Esophagus squamous epithelium (tissue), 5 donors: ENCODE measurements around the gene SETBP1. TPM values are rescaled to one million over a fixed set of nuclear protein-coding genes. Genes with fewer than 3 reads are reported as not detected.
A peak's percentile ranks its signal among the peaks of the same experiment; 100 is the strongest.

Experiments
- DNase-seq: peaks from one replicate; lab custom pipeline; 2025; lab: John Stamatoyannopoulos, UW
- H3K27ac ChIP-seq, 4 donors: fragments of 200-600 bp; sonication (generic); one replicate each; pipeline ENCODE4 v1.5.1; 2016 to 2019; ENCODE audit warnings: mild to moderate bottlenecking in 1 of 4
- H3K27me3 ChIP-seq, 4 donors: fragments of 200-600 bp; sonication (generic); 1 replicate in 3 of 4; 2 replicates in 1 of 4; pipeline versions ENCODE4 v1.5.1 to v1.6.0; 2017 to 2021; ENCODE audit warnings: antibody characterized with exemption in 1 of 4
- H3K36me3 ChIP-seq, 3 donors: fragments of 200-600 bp; sonication (generic); one replicate each; pipeline ENCODE4 v1.5.1; 2016 to 2019
- H3K4me1 ChIP-seq, 3 donors: fragments of 200-600 bp; sonication (generic); one replicate each; pipeline ENCODE4 v1.5.1; 2017 to 2019
- H3K4me3 ChIP-seq, 4 donors: fragments of 200-600 bp; sonication (generic); 1 replicate in 3 of 4; 2 replicates in 1 of 4; pipeline ENCODE4 v1.5.1; 2016 to 2019; ENCODE audit warnings: mild to moderate bottlenecking in 2 of 4, moderate library complexity in 1 of 4
- H3K9me3 ChIP-seq, 3 donors: fragments of 200-600 bp; sonication (generic); one replicate each; pipeline ENCODE4 v1.5.1; 2016 to 2019
- POLR2A ChIP-seq, 4 donors: fragments of 450-650 bp; IDR thresholded peaks; one replicate each; pipeline ENCODE4 v1.6.1; 2017; ENCODE audit warnings: antibody characterized with exemption in 4 of 4, mild to moderate bottlenecking in 4 of 4, moderate library complexity in 3 of 4
- WGBS, 2 donors: methylation state at CpG; one replicate each; pipeline ENCODE4 v1.1.5; 2018; 5-methylcytosine and 5-hydroxymethylcytosine counted together
- intact Hi-C: fragments of 100-400 bp; cut with DNase I; formaldehyde crosslinking; loops from one replicate; pipeline ENCODE4 v1.15.0; 2022
- total RNA-seq, 4 donors: library from RNA; depleted of rRNA; stranded (reverse); fragments of >200 nt; gene quantifications; one replicate each; pipeline ENCODE4 v1.1.0, GENCODE V29; 2016
- TF ChIP-seq, protein P1 (sequence below), 6 experiments: fragments of 450-650 bp in 4 of 6; fragments of 200-600 bp in 2 of 6; sonication (generic) in 2 of 6; IDR thresholded peaks; one replicate each; pipeline ENCODE4 v1.5.1; 2016 to 2019; ENCODE audit warnings: antibody characterized with exemption in 6 of 6, mild to moderate bottlenecking in 4 of 6, moderate library complexity in 4 of 6
- donor health status: DM: yes; HTN: yes; CAD: no.

SETBP1 gene
- total RNA-seq, 4 donors from 2014 or later = 2.6 to 18.5 (median 6.4) TPM

DNA sequence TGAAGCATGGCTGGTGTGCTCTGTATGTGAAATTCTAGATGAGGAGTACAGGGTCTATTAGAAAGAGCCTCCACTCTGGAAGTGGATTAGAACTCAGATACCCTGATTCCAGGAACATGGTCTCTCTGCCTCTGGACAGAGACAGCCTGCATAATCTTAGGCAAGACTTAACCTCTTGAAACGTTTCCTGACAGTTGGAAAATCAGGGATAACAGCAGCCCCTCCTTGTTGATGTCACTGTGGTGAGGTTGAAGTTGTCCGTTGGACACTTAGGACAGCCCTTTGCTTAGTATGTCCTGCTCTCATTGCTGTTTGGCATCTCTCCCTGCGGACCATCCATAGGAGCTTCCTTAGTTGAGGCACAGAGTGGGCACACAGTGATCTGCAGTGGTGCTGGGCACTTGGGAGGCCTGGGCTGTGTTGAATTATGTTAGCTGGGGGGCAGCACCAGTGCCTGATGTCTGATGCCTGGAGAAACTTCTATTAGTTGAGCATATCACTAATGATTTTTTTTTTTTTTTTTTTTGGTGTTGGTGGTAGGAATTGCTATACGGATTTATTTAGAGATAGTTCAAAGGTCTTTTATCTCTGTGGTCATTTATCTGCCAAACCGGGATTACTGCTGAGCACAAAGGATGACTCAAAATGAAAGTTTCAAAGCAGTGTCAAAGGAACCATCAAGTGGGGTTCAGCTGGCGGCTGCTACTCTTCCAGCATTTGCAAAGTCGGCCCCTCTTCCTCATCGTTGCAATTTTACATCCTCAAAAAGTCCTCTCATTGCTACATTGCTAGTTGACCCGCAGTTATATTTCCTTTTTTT lies 28.8 kb downstream of the SETBP1 start:
- no peak for TF ChIP-seq POLR2A (IDR thresholded peaks at IDR 0.05)
- TF ChIP-seq, protein P1, sequence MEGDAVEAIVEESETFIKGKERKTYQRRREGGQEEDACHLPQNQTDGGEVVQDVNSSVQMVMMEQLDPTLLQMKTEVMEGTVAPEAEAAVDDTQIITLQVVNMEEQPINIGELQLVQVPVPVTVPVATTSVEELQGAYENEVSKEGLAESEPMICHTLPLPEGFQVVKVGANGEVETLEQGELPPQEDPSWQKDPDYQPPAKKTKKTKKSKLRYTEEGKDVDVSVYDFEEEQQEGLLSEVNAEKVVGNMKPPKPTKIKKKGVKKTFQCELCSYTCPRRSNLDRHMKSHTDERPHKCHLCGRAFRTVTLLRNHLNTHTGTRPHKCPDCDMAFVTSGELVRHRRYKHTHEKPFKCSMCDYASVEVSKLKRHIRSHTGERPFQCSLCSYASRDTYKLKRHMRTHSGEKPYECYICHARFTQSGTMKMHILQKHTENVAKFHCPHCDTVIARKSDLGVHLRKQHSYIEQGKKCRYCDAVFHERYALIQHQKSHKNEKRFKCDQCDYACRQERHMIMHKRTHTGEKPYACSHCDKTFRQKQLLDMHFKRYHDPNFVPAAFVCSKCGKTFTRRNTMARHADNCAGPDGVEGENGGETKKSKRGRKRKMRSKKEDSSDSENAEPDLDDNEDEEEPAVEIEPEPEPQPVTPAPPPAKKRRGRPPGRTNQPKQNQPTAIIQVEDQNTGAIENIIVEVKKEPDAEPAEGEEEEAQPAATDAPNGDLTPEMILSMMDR (IDR thresholded peaks at IDR 0.05) = no peak
- no peaks in the 10 kb centered on the region for H3K9me3 ChIP-seq
- H3K27ac ChIP-seq = peak overlapping the region; percentile 5 to 87 (median 74)
- H3K4me1 ChIP-seq = peaks cover 0 to 37% (median 19%) of the 10 kb centered on the region in 3 donors
- WGBS, 2 donors = 46 to 55% methylated on average over 7 to 8 of the region's 9 CpGs
- H3K27me3 ChIP-seq = no peaks in the 10 kb centered on the region
- H3K36me3 ChIP-seq = no peaks in the 10 kb centered on the region
- no peak for DNase-seq
- H3K4me3 ChIP-seq = no peak overlapping the region
- intact Hi-C loops = no loop called here

DNA sequence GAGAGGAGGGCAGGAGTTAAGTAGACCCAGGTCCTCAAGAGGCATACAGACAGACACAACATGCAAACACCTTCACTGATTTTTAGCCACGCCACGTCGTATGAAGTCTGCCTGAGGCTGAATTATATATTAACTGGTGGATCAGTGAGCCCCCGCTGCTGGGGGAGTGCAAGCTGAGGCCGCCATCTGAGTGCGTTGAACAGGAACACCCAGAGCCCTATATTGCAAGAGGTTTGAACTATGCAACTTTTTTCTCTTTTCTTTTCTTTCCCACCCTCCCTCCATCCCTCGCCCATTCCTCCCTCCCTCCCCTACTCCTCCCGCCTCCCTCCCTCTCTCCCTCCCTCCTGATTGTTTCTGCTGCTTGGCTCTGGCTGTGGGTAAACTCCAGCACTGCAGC lies 30.2 kb downstream of the SETBP1 start:
- WGBS, 2 donors = 91 to 97% methylated on average over 8 of the region's 8 CpGs
- intact Hi-C loops = no loop called here
- H3K4me1 ChIP-seq = peaks cover 0 to 45% (median 27%) of the 10 kb centered on the region in 3 donors
- no peaks in the 10 kb centered on the region for H3K27me3 ChIP-seq
- no peak for TF ChIP-seq POLR2A (IDR thresholded peaks at IDR 0.05)
- TF ChIP-seq, protein P1 (IDR thresholded peaks at IDR 0.05) = no peak
- H3K27ac ChIP-seq = peak overlapping the region in 2 of 4 donors; percentile 27 to 75
- no peak for DNase-seq
- no peaks in the 10 kb centered on the region for H3K36me3 ChIP-seq
- no peak overlapping the region for H3K4me3 ChIP-seq
- no peaks in the 10 kb centered on the region for H3K9me3 ChIP-seq

DNA sequence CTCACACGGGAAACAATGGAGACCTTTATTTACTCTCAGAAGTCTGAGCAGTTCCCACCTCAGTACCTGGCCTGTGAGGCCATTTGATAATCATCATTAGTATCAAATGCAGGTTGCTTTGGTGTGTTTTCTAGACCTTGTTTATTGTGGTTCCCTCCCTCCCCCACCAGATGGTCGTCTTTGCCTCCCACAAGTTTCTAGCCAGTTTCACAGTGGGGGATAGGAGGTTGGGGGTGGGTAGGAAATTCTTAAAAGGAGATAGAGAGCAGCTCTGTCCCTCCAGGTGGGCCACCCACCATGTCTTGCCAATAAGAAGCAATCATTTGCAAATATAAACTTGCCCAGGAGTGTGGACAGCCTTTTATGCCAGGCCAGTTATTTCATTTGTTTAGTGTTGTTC lies 31.3 kb downstream of the SETBP1 start:
- Histone ChIP-seq H3K27ac (peak overlapping the region in 1 of 4 donors; percentile 4), H3K4me1 (peaks cover 0 to 56% (median 38%) of the 10 kb centered on the region in 3 donors), H3K27me3 (no peaks in the 10 kb centered on the region), H3K4me3 (no peak overlapping the region), H3K9me3 (no peaks in the 10 kb centered on the region), H3K36me3 (no peaks in the 10 kb centered on the region)
- WGBS, 2 donors = 69 to 83% methylated on average over 2 of the region's 2 CpGs
- TF ChIP-seq, protein P1 (IDR thresholded peaks at IDR 0.05) = no peak
- no peak for TF ChIP-seq POLR2A (IDR thresholded peaks at IDR 0.05)
- intact Hi-C loops = no loop called here
- no peak for DNase-seq

DNA sequence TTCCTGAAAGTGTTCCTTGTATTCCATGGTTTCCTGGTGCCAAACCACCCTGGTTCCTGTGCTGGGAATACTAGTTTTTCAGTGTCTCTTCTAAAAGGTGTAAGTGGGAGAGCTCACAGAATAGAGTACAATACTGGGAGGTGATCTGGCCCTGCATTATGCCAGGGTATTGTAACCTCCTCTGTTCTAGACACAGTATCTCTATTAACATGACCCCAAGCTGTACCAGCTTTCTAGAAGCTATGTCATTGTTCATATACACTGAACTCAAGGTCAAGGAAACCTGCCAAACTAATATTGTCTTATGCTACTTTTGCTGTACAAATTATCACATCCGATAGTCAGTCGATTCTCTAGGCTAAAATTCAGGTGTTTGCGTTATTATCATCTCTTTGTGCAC lies 32.7 kb downstream of the SETBP1 start:
- H3K4me1 ChIP-seq = peaks cover 0 to 60% (median 31%) of the 10 kb centered on the region in 3 donors
- H3K4me3 ChIP-seq = no peak overlapping the region
- no peaks in the 10 kb centered on the region for H3K36me3 ChIP-seq
- intact Hi-C loops = no loop called here
- H3K27me3 ChIP-seq = no peaks in the 10 kb centered on the region
- no peaks in the 10 kb centered on the region for H3K9me3 ChIP-seq
- TF ChIP-seq POLR2A (IDR thresholded peaks at IDR 0.05) = no peak
- TF ChIP-seq, protein P1 (IDR thresholded peaks at IDR 0.05) = no peak
- 98 to 100% methylated on average over 3 of the region's 3 CpGs for WGBS, 2 donors
- H3K27ac ChIP-seq = no peak overlapping the region
- DNase-seq = no peak

DNA sequence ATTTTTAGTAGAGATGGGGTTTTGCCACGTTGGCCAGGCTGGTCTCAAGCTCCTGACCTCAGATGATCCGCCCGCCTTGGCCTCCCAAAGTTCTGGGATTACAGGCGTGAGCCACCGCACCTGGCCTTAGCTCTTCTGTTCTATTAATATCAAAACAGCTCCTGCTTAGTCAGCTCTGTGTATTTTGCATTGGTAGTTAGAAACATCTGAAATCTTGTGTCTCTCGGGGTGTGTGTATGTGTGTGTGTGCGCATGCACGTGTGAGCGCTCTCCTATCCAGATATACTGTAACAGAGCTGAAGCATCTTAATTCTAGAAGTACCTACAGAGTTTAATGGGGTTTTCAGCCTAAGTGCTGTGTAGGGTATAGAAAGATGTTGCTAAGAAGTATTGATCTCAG lies 33.7 kb downstream of the SETBP1 start:
- H3K9me3 ChIP-seq = no peaks in the 10 kb centered on the region
- intact Hi-C loops = no loop called here
- TF ChIP-seq, protein P1 (IDR thresholded peaks at IDR 0.05) = no peak
- TF ChIP-seq POLR2A (IDR thresholded peaks at IDR 0.05) = no peak

More for the DNA sequence above, 33.7 kb downstream of the SETBP1 start:
- 89 to 96% methylated on average over 9 of the region's 9 CpGs for WGBS, 2 donors
- no peaks in the 10 kb centered on the region for H3K36me3 ChIP-seq
- H3K27ac ChIP-seq = peak overlapping the region in 3 of 4 donors; percentile 54 to 82 (median 65)
- H3K27me3 ChIP-seq = no peaks in the 10 kb centered on the region
- no peak for DNase-seq
- peaks cover 0 to 58% (median 26%) of the 10 kb centered on the region in 3 donors for H3K4me1 ChIP-seq
- no peak overlapping the region for H3K4me3 ChIP-seq
